ENCODE data around the gene PAX6.

PAX6 gene

DNA sequence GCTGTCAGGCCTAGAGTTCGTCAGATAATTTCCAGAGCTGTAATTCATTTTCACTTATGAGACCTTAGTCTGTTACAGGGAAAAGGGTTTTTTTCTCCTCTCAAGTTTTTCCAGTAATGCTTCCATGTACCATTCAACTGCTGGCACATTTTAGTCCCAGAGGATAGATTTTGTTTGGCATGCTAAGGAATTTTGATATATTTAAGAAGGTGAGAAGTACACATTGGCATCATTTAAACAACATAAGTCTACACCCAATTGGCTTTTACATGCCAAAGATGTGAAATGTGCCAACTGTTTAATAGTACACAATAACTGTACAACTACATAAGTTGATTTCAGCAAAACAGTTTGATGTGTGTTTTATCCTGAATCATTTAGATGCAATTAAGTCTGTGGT lies 71.0 kb downstream of the PAX6 start:
- DNase-seq: no peak
- no peak for TF ChIP-seq CTCF (IDR thresholded peaks at IDR 0.05; ENCODE audit: low read depth, low read length, missing control alignments)
- in situ Hi-C loops (cut with HindIII; ENCODE audit: low pct_ligation_motif_present, low sequenced_read_pairs): no loop called here
- no peaks in the 10 kb centered on the region for H3K36me3 ChIP-seq (replicated peaks)
- no peak overlapping the region for H3K4me3 ChIP-seq (ENCODE audit: low read depth, low read length)
- no peaks in the 10 kb centered on the region for H3K27me3 ChIP-seq (replicated peaks)
- no peak overlapping the region for H3K27ac ChIP-seq

All from brain microvascular endothelial cell (primary cell).